ENCODE results near the gene CALM3.

Gene CALM3

DNA sequence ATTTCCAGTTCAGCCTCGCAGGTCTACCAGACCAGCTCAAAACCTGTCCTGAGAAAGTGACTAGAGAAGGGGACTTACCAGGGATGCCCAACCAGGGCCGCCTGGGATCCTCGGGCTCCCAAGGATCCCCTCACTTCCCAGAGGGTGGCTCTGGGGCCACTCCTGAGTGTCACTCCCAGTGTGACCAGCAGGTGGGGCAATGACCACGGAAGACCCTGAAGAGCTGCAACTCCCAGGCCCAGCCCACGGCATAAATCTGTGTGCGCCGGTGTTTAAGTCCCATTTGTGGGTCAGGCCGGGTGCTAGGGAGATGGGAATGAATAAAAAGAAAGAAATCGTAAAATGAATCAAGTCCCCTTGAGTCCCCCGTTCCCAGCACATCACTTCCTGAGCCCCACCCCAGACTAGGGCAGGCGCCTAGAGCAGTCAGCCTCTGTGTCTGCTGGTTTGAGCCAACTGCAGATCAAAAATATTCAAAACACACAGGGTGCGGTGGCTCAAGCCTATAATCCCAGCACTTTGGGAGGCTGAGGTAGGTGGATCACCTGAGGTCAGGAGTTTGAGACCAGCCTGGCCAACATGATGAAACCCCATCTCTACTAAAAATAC, 13.1 kb downstream of the CALM3 start:
- Histone ChIP-seq H3K27me3 (ENCODE audit: insufficient read depth, low read depth, severe bottlenecking) (no peaks in the 10 kb centered on the region), H3K27ac (peak overlapping the region; percentile 52; the same call in 1 of the 2 replicates), H3K4me3 (ENCODE audit: low read depth, low read length) (no peak overlapping the region), H3K9me3 (ENCODE audit: severe bottlenecking) (no peaks in the 10 kb centered on the region), H3K36me3 (peaks cover 9% of the 10 kb centered on the region)
- TF ChIP-seq CTCF (IDR thresholded peaks at IDR 0.05; ENCODE audit: low read depth, low read length), result peak; percentile 75
- DNase-seq, result peak; percentile 90

DNA sequence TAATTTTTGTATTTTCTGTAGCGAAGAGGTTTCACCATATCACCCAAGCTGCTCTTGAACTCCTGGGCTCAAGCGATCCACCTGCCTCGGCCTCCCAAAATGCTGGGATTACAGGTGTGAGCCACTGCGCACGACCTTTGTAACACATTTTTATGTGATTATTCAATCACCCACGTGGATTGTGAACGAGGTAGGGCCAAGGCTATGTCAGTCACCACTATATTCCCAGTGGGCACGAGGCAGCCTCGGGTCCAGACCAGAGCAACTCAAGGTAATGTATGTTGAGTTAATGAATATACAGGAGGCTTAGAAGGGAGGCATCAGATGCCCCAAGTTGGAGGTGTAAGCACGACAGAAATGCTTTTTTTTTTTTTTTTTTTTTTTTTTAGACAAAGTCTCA, 14.8 kb downstream of the CALM3 start:
- no peaks in the 10 kb centered on the region; the same call in 1 of the 2 replicates for H3K36me3 ChIP-seq
- no peak for DNase-seq
- H3K9me3 ChIP-seq (ENCODE audit: severe bottlenecking), result no peaks in the 10 kb centered on the region
- H3K4me3 ChIP-seq (ENCODE audit: low read depth, low read length), result no peak overlapping the region
- no peak overlapping the region for H3K27ac ChIP-seq
- TF ChIP-seq CTCF (IDR thresholded peaks at IDR 0.05; ENCODE audit: low read depth, low read length), result no peak
- no peaks in the 10 kb centered on the region for H3K27me3 ChIP-seq (ENCODE audit: insufficient read depth, low read depth, severe bottlenecking)

- Histone ChIP-seq H3K4me3 (ENCODE audit: low read depth, low read length) (no peak overlapping the region), H3K36me3 (no peaks in the 10 kb centered on the region), H3K27me3 (ENCODE audit: insufficient read depth, low read depth, severe bottlenecking) (no peaks in the 10 kb centered on the region), H3K27ac (peak overlapping the region; percentile 88), H3K9me3 (ENCODE audit: severe bottlenecking) (no peaks in the 10 kb centered on the region)
- peak; percentile 92 for DNase-seq
- TF ChIP-seq CTCF (IDR thresholded peaks at IDR 0.05; ENCODE audit: low read depth, low read length), result peak; percentile 77
These were observed 15.6 kb downstream of the CALM3 start for GRCh38 chr19:46616631-46617322.

- Histone ChIP-seq H3K36me3 (no peaks in the 10 kb centered on the region), H3K27me3 (ENCODE audit: insufficient read depth, low read depth, severe bottlenecking) (no peaks in the 10 kb centered on the region), H3K4me3 (ENCODE audit: low read depth, low read length) (no peak overlapping the region), H3K9me3 (ENCODE audit: severe bottlenecking) (no peaks in the 10 kb centered on the region), H3K27ac (peak overlapping the region; percentile 88)
- no peak for DNase-seq
- TF ChIP-seq CTCF (IDR thresholded peaks at IDR 0.05; ENCODE audit: low read depth, low read length), result no peak
These were observed 16.5 kb downstream of the CALM3 start for GRCh38 chr19:46617601-46618000.

DNA sequence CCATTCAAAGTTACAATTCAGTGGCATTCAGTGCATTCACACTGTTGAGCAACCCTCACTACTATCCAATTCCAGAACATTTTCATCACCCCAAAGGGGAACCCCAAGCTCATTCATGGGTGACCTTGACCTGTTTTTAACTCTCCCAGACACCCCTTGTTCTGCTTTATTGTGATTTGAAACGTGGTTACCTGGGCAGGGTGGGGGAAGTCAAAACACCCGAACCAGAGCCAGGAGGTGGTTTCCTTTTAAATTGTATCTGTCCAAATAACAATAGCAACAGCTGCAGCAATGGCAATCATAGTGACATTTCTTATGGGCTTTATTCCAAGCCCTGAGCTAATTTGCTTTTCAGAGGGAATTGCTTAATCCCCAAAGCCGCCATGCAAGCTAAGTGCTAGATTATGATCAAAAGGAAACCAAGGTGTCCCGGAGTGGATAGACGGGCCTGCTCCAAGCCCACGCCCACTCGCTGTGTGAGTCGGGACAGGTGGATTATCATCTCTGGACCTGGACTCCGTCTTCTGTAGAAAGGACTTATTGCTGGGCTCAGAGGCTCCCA, 17.6 kb downstream of the CALM3 start:
- Histone ChIP-seq H3K9me3 (ENCODE audit: severe bottlenecking) (no peaks in the 10 kb centered on the region), H3K36me3 (no peaks in the 10 kb centered on the region), H3K4me3 (ENCODE audit: low read depth, low read length) (no peak overlapping the region), H3K27me3 (ENCODE audit: insufficient read depth, low read depth, severe bottlenecking) (no peaks in the 10 kb centered on the region), H3K27ac (peak overlapping the region; percentile 88)
- DNase-seq, result peak; percentile 89
- no peak for TF ChIP-seq CTCF (IDR thresholded peaks at IDR 0.05; ENCODE audit: low read depth, low read length)

Data from WERI-Rb-1 (cell line).